Left ventricle myocardium superior (tissue), 1 donor: Measurements from ENCODE around the gene CENPU. TPM values are rescaled to one million over a fixed set of nuclear protein-coding genes. Genes with fewer than 3 reads are reported as not detected.

Experiments
- ATAC-seq: fragments of 200-7000 bp; cut with Tn5 transposase; one replicate; pipeline ENCODE4 v1.9.1; 2020; ENCODE audit warnings: mild to moderate bottlenecking, moderate library complexity
- DNase-seq: peaks from one replicate; pipeline ENCODE4 v3.0.0-alpha.2; 2020
- intact Hi-C: fragments of 100-400 bp; cut with micrococcal nuclease; formaldehyde crosslinking; loops from one replicate; pipeline ENCODE4 v1.11.0; 2022
- total RNA-seq: library from RNA; stranded (reverse); fragmentation: NEBNext Ultra II Directional; extraction: Animal tissue kit (Norgen Biotek cat#: 25700); gene quantifications from one replicate; pipeline ENCODE4 v1.2.1, GENCODE V29; 2021
- donor health status: DM: no; HTN: yes; CAD: no; lungs with severe emphysema.

Gene CENPU
- total RNA-seq, 1 donor from 2014 or later = 1.5 TPM

DNA sequence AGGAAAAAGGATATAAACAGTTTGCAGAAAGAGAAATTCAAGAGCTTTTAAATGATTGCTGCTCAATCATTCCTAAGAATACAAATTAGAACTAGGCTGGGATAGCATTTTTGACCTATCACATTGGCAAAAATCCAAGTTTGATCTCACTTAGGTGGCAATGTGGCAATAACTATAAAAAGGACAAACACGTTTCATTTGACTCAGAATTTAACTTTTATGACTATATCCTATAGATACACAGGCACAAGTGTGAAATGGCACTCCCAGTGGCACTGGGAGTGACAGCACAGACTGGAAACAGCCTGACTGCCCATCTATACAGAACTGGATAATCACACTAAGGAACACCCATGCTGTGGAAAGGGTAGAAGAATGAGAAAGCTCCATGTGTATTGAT is 11.1 kb downstream of the CENPU start:
- DNase-seq = no peak
- intact Hi-C loops = no loop called here
- no peak for ATAC-seq

- DNase-seq (no peak), ATAC-seq (no peak)
- intact Hi-C loops = no loop called here
Measured at GRCh38 chr4:184721254-184721653, 12.6 kb downstream of the CENPU start.

DNA sequence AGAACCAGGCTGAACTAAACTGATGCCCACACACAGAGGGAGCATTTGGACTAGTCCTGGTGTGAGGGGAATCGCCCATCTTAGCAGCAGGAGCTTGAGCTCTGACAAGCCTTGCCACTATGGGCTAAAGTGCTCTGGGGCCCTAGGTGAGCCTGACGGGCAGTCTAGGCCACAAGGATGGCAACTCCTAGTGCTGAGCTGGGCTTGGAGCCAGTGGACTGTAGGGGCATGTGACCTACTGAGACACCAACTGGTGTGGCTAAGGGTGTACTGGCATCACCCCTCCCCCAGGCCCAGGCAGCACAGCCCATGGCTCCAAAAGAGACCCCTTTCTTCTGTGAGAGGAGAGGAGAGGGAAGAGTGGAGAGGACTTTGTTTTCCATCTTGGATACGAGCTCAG is 14.5 kb downstream of the CENPU start:
- intact Hi-C loops = no loop called here
- DNase-seq (no peak), ATAC-seq (no peak)

GRCh38 chr4:184715526-184715925 is 18.4 kb downstream of the CENPU start:
- intact Hi-C loops = no loop called here
- DNase-seq = no peak
- ATAC-seq = no peak

GRCh38 chr4:184713887-184714286 is 20.0 kb downstream of the CENPU start:
- intact Hi-C loops = no loop called here
- no peak for DNase-seq
- no peak for ATAC-seq

GRCh38 chr4:184712322-184712721 is 21.6 kb downstream of the CENPU start:
- ATAC-seq = no peak
- intact Hi-C loops = no loop called here
- no peak for DNase-seq

DNA sequence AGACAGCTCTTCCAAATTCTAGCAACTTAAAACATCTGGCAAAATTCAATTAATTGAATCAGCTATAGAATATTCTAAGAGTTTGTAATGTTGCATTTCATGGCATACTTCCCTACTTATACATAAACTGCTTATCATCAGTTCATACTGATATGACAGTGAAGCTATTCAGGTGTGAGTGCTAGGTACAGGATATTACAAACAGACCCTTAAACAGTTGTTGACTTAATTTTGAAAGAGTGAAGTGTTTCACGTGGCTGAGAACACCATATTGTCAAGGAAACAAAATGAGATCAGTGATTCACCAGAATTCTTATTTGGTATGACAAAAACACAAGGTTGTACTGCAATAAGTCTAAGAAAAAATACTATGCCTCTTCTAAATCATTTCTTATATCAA is 27.4 kb downstream of the CENPU start:
- DNase-seq (no peak), ATAC-seq (no peak)
- intact Hi-C loops = no loop called here

- intact Hi-C loops = no loop called here
- no peak for ATAC-seq
- no peak for DNase-seq
Measured at GRCh38 chr4:184705692-184706091, 28.2 kb downstream of the CENPU start.

DNA sequence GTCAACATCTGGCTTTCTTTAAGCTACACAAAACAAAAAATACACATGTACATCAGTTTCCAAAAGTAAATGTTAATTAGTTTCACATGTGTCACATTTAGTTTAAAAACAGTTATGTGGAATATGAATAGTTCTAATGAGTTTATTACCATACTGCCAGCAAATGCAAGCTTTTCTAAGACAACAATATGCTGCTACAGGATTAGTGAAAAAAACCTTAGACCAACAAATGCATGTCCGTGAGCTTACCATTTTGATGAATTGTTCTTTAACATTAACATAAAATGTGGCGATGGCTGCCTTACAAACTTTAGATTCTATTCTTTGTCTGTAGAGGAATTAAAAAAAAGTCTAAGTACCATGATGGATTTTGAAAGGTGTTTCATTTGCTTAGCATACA is 31.8 kb downstream of the CENPU start:
- intact Hi-C loops = no loop called here
- no peak for DNase-seq
- no peak for ATAC-seq

- intact Hi-C loops = no loop called here
- DNase-seq = no peak
- ATAC-seq = no peak
Measured at GRCh38 chr4:184699941-184700340, 34.0 kb downstream of the CENPU start.

- no peak for ATAC-seq
- no peak for DNase-seq
- intact Hi-C loops = no loop called here
Measured at GRCh38 chr4:184697956-184698355, 35.9 kb downstream of the CENPU start.

DNA sequence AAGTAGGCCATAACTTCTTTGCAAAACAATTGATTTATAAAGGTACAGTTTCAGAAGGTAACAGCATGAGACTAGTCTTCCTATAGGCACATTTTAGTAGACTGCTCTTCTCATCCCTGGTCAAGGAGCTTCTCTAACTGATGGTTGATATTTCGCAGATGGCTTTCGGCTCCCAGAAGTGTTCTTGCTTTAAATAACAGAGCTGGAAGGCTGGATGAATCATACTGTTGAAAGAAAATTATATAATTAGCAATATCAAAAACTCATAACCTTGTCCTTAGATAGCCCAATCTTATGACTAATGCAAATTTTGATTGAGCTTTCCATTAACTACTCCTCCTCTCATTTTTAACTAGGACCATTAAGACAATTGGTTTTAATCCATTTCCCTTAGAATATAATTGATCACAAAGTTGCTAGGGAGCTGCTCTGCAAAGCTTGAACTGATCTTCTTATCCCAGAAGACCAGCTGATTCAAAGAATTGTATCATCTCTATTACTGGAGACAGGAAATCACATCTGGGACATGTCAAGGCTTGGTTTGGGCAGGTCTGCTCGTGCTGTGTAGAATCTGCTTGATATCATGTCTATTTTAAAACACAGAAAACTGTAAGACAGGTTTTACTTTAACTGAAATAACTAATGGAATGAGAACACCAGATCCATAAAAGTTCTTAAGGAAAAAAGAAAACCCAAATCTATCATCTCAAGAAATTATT is 38.6 kb downstream of the CENPU start:
- ATAC-seq = peak; percentile 89
- DNase-seq = no peak
- intact Hi-C loops = no loop called here

- ATAC-seq = peak; percentile 45
- intact Hi-C loops = no loop called here
- no peak for DNase-seq
Measured at GRCh38 chr4:184694412-184694956, 39.4 kb downstream of the CENPU start.

DNA sequence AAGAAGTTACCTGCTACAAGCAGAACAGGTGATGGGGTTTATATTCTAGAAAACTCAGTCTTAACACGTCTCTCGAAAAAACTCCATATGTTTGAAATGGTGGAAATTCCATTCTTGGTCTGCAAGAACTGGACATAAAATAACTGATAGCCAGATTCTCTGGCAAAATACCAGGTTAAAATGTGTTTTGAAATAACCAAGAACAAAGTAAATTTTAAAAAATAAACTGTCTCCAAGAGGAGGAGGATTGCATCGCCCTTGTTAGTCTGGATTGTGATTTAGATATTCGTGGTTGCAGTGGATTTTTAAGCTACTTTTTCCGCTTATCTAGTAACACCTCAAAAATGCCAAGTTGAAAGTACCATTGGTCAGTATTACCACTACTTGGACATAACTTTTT is 40.8 kb downstream of the CENPU start:
- intact Hi-C loops = no loop called here
- DNase-seq = no peak
- ATAC-seq = no peak

DNA sequence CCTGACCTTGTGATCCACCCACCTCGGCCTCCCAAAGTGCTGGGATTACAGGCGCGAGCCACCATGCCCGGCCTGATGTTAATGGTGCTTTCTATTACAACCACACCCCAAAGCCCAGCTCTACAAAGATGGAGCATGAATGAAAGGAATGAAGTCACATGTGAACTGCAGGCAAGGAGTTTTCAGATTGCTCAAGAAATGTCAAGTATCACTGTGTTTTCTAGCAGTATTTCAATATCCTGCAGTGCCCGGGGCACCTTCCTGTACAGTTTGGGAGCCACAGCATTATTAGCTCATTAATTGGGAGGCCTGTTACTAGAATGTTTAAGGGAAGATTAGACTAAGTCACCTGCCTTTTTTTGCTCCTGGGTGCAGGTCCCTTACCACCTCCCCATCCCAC is 44.2 kb downstream of the CENPU start:
- no peak for DNase-seq
- ATAC-seq = no peak
- intact Hi-C loops = no loop called here

DNA sequence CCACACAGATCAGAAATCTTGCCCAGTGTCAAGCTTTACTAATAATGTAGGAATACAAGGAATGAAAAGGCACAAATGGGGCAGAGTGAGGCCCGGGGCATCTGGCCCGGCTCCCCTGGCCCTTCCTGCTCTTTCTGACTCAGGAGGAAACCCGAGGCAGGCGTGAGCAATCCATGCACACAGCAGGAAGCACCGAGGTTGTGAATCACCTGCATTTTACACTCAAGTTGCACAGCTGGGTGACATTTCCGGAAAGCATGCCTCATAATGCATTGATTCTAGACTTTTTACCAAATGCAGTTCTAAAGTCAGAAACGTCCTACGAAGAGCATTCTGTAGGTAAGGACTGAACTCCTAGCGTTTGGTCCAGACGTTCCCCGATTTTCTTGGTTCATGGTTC is 45.4 kb downstream of the CENPU start:
- ATAC-seq = no peak
- DNase-seq = no peak
- intact Hi-C loops = no loop called here

- intact Hi-C loops = no loop called here
- DNase-seq (no peak), ATAC-seq (no peak)
Measured at GRCh38 chr4:184688005-184688404, 45.9 kb downstream of the CENPU start.

DNA sequence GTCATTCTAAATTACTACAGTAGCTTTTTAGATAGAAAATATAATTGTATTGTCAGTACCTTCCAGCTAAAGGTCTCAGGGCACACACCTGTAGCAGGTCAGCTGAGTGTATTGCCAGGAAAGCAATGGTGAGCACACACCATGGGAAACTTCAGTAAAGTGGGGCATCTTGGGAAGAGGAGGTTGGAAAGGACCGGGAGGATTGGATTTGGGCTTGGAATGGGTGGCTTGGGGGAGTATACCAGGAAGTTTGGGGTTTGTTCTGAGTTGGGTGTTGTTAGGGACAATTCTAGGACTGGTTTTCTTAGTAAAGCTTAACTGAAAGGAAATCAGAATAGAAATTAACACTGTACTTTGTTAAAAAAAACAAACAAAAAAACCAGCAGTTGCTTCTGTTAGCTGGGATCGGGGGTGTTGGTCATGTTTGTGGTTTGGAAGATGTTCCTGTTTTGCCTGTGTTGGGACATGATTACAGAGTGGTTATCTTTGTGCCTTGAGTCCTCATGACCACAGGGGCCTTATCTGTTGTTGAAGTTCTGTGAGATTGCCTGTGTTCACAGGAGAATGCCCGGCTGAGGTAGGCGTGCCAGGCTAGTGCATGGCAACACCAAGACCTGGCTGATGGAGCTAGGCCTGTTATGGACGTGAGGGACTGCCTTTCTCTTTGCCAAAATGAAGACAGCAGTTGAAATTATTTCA is 49.3 kb downstream of the CENPU start:
- DNase-seq = peak; percentile 38
- peak; percentile 62 for ATAC-seq
- intact Hi-C loops = no loop called here

GRCh38 chr4:184681916-184682315 is 52.0 kb downstream of the CENPU start:
- ATAC-seq = no peak
- intact Hi-C loops = no loop called here
- no peak for DNase-seq

DNA sequence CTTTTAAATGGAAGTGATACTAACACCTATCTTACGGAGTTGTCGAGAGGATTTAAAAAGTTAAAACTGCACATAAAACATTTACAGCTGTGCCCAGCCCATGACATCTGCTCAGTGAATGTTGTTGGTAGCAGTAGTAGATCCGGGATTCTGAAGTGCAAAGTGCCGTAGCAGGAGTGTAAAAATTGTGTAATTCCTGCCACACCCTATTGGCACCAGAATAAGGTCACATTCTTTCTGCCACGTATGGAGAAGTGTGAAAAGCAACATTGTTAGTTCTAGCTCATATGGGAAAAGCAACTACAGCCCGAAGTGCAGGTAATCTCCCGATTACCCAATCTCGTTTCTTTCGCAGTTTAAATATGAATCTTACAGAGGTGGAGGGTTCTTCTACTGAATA is 53.2 kb downstream of the CENPU start:
- DNase-seq (no peak), ATAC-seq (no peak)
- intact Hi-C loops = no loop called here
